HG02610 (cell line): ENCODE measurements around the gene CNPY1.

Experiments used
- ATAC-seq: cut with Tn5 transposase; IDR thresholded peaks from one replicate; pipeline ENCODE4 v1.9.1; 2021; ENCODE audit warnings: mild to moderate bottlenecking, moderate library complexity; ENCODE audit not compliant: unreplicated experiment

Gene CNPY1

DNA sequence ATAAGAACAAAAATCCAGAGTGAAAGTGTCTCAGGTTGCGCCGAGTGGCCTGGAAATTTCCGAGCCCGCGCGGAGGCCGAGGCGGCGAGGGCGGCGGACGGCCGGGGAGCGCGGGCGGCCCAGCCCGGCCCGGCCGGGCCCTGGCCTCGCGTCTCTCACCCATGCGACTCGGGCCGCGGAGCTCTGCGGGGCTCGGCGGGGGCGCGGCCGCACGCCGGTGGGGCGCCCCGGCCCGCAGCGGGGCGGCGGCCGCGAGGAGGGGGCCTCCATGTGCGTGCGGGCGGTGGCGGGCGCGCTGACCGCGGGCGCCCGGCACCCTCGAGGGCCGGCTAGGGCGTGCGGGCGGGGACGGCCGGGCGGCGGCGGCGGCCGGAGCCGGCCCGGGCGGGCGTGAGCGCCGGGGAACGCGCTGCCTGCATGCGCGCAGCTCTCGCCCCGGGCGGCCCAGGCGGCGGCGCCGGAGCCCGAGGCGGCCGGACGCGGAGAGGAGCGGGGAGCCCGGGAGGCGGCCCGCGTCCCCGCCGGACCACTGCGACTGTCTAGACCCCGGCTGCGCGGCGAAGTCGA is 88.7 kb downstream of the CNPY1 start:
- ATAC-seq: no peak

DNA sequence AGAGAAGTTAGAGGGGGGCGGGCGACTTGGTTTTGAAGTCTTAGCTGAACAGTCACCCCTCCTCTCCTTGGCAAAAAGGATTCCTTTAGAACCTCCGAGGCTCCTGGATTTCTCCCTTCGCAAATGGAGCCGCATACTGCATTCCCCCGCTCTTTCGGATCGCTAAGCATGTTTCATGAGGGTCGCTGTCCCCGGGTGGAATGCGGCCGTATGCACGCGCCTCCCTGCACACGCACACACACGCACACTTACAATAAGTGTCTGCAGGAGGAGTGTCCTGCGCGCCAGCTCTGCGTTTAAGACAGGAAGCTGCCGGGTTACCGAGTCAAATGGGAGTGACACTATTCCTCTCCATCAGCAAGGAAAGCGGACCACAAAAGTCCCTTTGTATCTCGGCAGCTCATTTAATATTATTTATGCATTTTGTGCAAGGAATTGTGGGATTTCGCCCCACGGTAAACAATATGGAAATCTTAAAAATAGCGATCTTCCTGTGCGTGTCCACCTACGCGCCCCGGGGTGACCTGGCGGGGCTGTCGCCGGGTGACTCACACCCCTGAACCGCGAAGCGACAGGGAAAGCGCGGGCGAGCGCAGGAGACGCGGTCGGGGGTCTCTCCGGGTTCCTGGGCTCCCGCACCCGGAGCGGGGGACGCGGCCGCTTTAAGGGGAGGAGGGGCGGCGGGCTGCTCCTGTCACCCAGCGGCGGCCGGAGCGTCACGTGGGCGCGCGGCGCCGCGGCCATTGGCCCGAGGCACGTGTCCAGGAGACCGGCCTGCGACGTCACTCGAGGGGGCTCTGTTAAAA is 89.4 kb downstream of the CNPY1 start:
- no peak for ATAC-seq

DNA sequence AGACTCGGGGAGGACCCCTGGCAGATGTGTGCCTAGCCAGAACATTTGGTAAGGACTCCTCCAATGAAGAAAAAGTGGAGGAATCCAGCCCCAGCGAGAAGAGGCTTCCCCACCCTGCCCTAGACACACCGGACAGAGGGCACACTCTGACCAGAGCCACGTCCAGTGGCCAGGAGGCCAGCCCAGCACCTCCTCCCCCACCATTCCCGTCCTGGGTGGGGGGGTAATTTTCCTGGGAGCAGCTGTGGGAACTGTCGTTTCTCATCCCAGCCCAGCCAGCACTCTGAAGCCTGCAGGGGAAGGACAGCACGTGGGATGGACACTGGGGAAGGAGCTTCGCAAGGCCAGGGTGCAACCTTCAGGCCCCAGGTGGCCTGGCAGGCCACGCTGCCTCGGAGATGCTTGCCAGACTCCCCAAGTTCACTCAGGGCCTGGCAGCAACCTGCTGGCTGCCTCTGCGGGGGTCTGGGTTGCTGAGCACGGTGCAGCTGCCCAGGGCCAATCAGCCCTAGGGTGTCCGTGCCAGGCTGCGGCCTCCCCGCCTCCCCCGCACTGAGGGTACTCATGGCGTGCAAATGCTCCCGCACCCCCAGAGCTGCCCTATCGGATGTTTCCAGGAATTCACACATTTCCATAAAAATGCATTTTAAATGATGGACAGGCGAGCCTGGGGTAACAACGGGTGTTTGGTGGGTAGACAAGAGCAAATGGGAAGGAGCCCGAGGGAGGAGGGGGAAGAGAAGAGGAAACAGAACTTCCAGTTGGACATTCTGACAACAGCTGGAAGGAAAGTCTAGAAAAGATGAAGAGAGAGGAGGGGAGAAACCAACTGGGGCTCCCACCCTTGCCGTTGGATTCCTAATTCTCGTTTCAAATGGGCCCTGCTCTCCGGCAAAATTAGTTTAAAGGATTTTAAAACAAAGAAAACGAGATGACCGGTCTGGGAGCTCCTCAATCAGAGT is 90.3 kb downstream of the CNPY1 start:
- no peak for ATAC-seq

DNA sequence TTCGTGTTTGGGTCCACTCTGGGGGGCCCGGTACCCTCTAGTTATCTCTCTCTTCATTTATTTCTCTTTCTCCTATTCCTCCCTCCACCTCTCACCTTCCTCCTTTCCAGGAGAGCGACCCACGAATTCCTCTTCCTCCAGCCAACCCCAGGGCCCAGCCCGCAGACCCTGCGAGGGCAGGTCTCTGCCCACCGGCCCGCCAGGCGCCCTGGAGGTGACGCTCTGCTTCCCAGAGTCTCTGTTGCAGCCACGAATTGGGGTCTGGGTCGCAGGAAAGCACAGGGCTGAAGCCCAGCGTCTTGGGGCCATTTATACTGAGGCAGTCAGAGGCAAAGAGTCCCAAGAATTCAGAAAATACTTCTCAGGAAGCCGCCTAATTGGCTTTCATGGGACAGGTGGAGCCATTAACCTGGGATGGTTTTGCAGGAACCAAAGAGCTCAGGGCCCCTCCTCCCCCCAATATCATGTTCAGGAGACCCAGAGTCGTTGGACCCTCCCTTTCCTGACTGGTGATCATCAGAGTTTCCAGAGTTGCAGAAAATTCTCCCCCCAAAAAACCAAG is 91.1 kb downstream of the CNPY1 start:
- ATAC-seq: no peak

DNA sequence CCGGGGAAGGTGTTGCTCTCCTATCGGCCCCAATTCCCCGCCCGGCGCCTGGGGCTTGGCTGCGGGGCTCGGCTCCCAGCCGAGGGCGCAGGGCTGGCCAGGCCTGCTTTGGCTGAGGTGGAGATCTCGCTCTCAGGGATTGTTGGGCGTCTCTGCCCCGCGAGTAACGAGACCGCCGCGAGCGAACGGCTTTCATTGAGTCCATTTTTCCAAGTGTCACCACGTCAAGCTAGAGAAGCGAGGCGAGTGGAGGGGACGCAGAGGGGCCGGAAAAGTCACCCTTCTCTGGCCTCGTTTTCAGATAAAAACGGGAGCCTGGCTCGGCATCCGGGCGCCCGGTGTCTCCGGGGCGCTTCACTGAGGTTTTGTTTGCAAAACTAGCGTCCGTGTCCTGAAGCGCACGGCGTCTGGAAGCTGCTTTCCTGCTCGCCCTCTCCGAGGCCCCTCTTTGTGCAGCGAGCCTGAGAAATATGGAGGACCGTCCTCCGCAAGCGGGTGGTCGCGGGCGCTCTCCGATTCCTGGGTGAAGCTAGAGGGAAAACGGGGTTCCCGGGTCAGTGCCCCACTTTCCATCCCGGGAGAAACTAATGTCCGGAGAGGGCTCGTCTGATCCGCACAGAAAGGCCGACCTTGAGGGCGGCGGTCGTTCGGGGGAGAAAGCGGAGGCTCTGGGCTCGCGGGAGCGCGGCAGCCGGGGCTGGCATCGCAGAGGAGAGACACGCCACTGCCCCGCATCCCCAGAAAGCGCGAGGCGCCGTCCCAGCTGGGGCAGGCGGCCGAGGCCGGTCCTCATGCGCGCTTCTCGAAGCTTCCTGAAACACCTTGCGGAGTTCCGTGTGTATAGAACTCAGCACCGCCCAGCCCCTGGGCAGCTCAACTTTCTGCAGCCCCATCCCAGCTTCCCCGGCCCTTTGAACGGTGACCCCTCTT is 91.9 kb downstream of the CNPY1 start:
- ATAC-seq: no peak

DNA sequence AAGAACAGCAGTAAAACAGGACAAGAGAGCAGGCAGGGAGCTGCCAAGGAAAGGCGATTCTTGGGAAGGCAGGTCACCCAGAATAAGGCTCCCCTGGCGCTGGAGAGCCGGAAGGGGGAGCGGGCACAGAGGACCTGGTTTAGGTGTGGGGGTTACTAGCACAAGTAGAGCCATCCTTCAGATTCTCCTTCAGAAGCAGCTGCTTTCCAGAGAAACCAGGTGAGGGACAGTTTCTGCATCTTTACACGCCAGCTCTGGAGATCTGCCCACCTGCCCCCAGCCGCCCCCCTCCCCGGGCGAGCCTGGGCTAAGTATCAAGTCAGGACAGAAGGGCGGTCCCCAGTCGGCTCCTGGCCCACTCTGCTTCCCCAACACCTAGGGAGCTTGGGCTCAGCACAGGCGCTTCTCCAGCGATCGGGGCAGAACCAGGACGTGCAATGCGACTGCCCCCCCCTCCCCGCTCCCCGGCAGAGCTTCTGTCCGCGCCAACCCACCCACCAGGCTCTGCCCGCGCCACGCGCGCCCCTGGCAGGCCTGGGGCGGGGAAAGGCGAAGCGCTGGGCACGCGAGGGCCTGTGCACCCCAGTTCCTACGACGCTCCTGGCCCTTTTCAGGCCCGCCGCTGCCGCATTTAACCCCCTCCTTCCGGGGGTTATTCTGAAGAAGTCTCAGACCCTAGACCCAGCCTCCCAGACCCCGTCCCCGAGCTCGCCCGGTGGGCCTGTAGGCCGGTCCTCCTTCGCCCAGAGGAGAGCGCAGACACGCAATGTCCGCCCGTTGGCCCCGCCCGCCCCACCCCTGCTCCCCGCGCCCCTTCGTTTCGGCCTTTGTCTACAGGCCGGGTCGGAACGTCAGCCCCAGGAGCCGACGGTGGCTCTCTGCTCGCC is 92.8 kb downstream of the CNPY1 start:
- no peak for ATAC-seq

DNA sequence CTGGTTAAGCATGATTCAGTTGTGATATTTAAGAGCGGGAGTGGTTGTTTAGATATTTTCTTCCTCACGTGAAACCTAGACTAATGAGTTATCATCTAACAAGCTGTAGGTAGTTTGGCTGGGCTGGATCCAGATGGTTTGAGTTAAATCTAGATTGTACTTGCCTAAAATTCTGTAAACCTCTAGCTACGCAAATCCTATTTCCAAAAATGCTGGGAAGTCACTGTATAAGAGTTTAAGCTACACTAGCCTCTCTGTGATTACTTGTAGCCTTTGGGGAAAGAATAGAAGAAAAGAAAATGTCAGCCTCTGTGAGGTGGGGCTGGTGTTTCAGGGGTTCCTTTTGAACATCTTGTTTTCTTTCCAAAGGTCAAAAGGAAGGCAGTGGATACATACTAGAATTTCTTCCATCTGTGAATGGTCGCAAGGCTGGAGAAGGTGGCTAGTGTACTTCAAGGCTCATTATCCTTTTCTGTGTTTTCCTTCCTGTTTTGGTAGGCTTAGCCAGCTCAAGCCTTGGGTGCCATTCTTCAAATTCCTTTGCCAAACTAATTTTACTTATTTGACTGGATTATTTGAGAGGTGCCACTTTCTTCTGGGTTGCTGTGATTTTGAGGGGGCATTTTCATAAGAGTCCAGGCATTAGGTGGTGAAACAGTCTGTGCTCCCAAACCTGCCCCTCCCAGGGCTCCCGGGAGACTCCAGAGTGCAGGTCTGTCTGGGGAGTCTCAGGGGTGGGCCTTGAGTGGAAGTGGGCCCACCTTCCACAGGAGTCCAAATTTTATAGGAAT is 93.7 kb downstream of the CNPY1 start:
- no peak for ATAC-seq

DNA sequence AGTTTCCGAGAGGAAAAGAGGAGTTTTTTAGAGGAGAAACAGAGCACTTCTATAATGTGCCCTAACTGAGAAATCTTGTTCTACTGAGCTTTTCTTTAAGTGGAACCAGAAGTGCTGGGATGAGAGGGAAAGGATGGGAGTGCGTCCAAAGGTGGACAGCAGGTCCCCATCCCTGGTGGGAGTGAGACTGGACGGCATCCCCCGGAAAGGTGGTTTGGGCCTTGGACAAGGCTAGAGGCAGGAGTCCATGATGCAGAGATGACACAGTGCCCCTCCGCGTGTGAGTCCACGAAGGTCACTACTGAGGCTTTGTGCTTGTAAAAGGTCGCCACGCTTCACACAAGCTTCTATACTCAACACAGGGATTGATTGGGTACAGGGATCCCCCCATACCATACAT is 94.5 kb downstream of the CNPY1 start:
- no peak for ATAC-seq
